Right atrium auricular region (tissue), 2 donors: ENCODE measurements around the gene ANXA7. TPM values are rescaled to one million over a fixed set of nuclear protein-coding genes. Genes with fewer than 3 reads are reported as not detected.
"Not testable (repeated sequence)": the region's sequence is repeated elsewhere in the genome, so short reads cannot be mapped to it uniquely, and the experiment has no call there.

ENCODE experiments used
- DNase-seq: peaks from one replicate; pipeline ENCODE4 v3.0.0-alpha.2; 2019; ENCODE audit warnings: low spot score
- H3K27ac ChIP-seq, 2 donors: fragments of 200-600 bp; sonication (generic); 1 replicate in 1 of 2; 2 replicates in 1 of 2; pipeline ENCODE4 v1.5.1; 2016 to 2019
- H3K27me3 ChIP-seq, 2 donors: fragments of 200-600 bp; sonication (generic); one replicate each; pipeline versions ENCODE4 v1.5.1 to v1.6.0; 2017 to 2019
- H3K36me3 ChIP-seq: fragments of 200-600 bp; sonication (generic); one replicate; pipeline ENCODE4 v1.5.1; 2016
- H3K4me1 ChIP-seq, 2 donors: fragments of 200-600 bp; sonication (generic); one replicate each; pipeline versions ENCODE4 v1.5.1 to v1.6.0; 2017 to 2019
- H3K4me3 ChIP-seq, 2 donors: fragments of 200-600 bp; sonication (generic); 1 replicate in 1 of 2; 2 replicates in 1 of 2; pipeline ENCODE4 v1.5.1; 2017 to 2019; ENCODE audit warnings: mild to moderate bottlenecking in 1 of 2, moderate library complexity in 1 of 2
- H3K9me3 ChIP-seq, 2 donors: fragments of 200-600 bp; sonication (generic); one replicate each; pipeline ENCODE4 v1.5.1; 2019
- total RNA-seq, 2 donors: library from RNA; depleted of rRNA; stranded (reverse); fragments of >200 nt; gene quantifications; one replicate each; pipeline ENCODE4 v1.1.0, GENCODE V29; 2016
- TF ChIP-seq, protein P1 (sequence below), 2 donors: fragments of 200-600 bp; sonication (generic); IDR thresholded peaks; one replicate each; pipeline ENCODE4 v1.5.1; 2019; ENCODE audit warnings: antibody characterized with exemption in 2 of 2

ANXA7 gene
- total RNA-seq, 2 donors from 2014 or later: 100 to 117 TPM

GRCh38 chr10:73333202-73333601 is 80.7 kb downstream of the ANXA7 start:
- H3K27me3 ChIP-seq: no peaks in the 10 kb centered on the region
- H3K9me3 ChIP-seq: no peaks in the 10 kb centered on the region
- no peak overlapping the region for H3K27ac ChIP-seq
- no peaks in the 10 kb centered on the region for H3K36me3 ChIP-seq
- no peaks in the 10 kb centered on the region for H3K4me1 ChIP-seq
- TF ChIP-seq, protein P1, sequence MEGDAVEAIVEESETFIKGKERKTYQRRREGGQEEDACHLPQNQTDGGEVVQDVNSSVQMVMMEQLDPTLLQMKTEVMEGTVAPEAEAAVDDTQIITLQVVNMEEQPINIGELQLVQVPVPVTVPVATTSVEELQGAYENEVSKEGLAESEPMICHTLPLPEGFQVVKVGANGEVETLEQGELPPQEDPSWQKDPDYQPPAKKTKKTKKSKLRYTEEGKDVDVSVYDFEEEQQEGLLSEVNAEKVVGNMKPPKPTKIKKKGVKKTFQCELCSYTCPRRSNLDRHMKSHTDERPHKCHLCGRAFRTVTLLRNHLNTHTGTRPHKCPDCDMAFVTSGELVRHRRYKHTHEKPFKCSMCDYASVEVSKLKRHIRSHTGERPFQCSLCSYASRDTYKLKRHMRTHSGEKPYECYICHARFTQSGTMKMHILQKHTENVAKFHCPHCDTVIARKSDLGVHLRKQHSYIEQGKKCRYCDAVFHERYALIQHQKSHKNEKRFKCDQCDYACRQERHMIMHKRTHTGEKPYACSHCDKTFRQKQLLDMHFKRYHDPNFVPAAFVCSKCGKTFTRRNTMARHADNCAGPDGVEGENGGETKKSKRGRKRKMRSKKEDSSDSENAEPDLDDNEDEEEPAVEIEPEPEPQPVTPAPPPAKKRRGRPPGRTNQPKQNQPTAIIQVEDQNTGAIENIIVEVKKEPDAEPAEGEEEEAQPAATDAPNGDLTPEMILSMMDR (IDR thresholded peaks at IDR 0.05): no peak
- no peak overlapping the region for H3K4me3 ChIP-seq
- DNase-seq: no peak

- no peaks in the 10 kb centered on the region for H3K9me3 ChIP-seq
- no peaks in the 10 kb centered on the region for H3K27me3 ChIP-seq
- no peak overlapping the region for H3K27ac ChIP-seq
- DNase-seq: no peak
- TF ChIP-seq, protein P1 (IDR thresholded peaks at IDR 0.05): no peak
- H3K4me3 ChIP-seq: no peak overlapping the region
- no peaks in the 10 kb centered on the region for H3K36me3 ChIP-seq
- H3K4me1 ChIP-seq: no peaks in the 10 kb centered on the region
Observed at GRCh38 chr10:73332379-73332778, 81.5 kb downstream of the ANXA7 start.

GRCh38 chr10:73328523-73328922 is 85.3 kb downstream of the ANXA7 start:
- not testable (repeated sequence) for H3K9me3 ChIP-seq, H3K27ac ChIP-seq, H3K27me3 ChIP-seq, H3K4me3 ChIP-seq, H3K4me1 ChIP-seq, DNase-seq, H3K36me3 ChIP-seq

DNA sequence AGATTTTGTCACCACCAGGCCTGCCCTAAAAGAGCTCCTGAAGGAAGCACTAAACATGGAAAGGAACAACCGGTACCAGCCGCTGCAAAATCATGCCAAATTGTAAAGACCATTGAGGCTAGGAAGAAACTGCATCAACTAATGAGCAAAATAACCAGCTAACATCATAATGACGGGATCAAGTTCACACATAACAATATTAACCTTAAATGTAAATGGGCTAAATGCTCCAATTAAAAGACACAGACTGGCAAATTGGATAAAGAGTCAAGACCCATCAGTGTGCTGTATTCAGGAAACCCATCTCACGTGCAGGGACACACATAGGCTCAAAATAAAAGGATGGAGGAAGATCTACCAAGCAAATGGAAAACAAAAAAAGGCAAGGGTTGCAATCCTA is 88.6 kb downstream of the ANXA7 start:
- not testable (repeated sequence) for H3K4me3 ChIP-seq, H3K9me3 ChIP-seq, H3K36me3 ChIP-seq, DNase-seq, H3K27me3 ChIP-seq, H3K27ac ChIP-seq, H3K4me1 ChIP-seq

Other genes starting within 250 kb of the ANXA7 start
- gene ECD, start 246.1 kb downstream of the ANXA7 start, total RNA-seq: 10 to 100 TPM; 14.4 to 20.7 TPM
- gene FAM149B1, start 245.9 kb downstream of the ANXA7 start, total RNA-seq: 10 to 100 TPM in 1 of 2 donors, 1 to 10 TPM in 1; 9.4 to 13.0 TPM
- gene DNAJC9, start 166.8 kb downstream of the ANXA7 start, total RNA-seq: 1 to 10 TPM; 6.8 to 6.9 TPM
- gene MRPS16, start 161.4 kb downstream of the ANXA7 start, total RNA-seq: 10 to 100 TPM; 39.8 to 62.6 TPM
- 1 to 10 TPM in 1 of 2 donors, under 1 TPM in 1; 0.71 to 1.1 TPM for gene CFAP70, start 55.2 kb downstream of the ANXA7 start, total RNA-seq
- gene MSS51, start 19.5 kb upstream of the ANXA7 start, total RNA-seq: 1 to 10 TPM in 1 of 2 donors, under 1 TPM in 1; 0.47 to 2.0 TPM
- gene PPP3CB, start 82.0 kb upstream of the ANXA7 start, total RNA-seq: 10 to 100 TPM; 40.7 to 44.2 TPM
- 10 to 100 TPM; 22.3 to 24.3 TPM for gene USP54, start 177.3 kb upstream of the ANXA7 start, total RNA-seq
- 10 to 100 TPM in 1 of 2 donors, 1 to 10 TPM in 1; 2.3 to 51.0 TPM for gene MYOZ1, start 227.4 kb upstream of the ANXA7 start, total RNA-seq
- 100 to 1,000 TPM; 167 to 230 TPM for gene SYNPO2L, start 242.0 kb upstream of the ANXA7 start, total RNA-seq